H9 (cell line): ENCODE measurements around the gene DRD1. TPM values are rescaled to one million over a fixed set of nuclear protein-coding genes. Genes with fewer than 3 reads are reported as not detected.

Source experiments
- DNase-seq: peaks from one replicate; pipeline ENCODE4 v3.0.0-alpha.2; 2017
- H2AFZ ChIP-seq: one replicate; pipeline ENCODE4 v1.6.1; 2013; ENCODE audit warnings: mild to moderate bottlenecking, low read length, control low read depth, moderate library complexity
- H2AK5ac ChIP-seq: 2 replicates; pipeline ENCODE4 v1.6.1; 2013; ENCODE audit warnings: low read length, control low read depth, mixed read lengths; ENCODE audit not compliant: insufficient read length
- H2BK120ac ChIP-seq: one replicate; pipeline ENCODE4 v1.6.1; 2013; ENCODE audit warnings: low read depth, mild to moderate bottlenecking, low read length, control low read depth, inconsistent platforms; ENCODE audit not compliant: poor library complexity, severe bottlenecking
- H2BK12ac ChIP-seq: 2 replicates; pipeline ENCODE4 v1.6.1; 2013; ENCODE audit warnings: low read length, control low read depth, mixed read lengths, low read depth; ENCODE audit not compliant: insufficient read length
- H2BK15ac ChIP-seq: 2 replicates; pipeline ENCODE4 v1.6.1; 2013; ENCODE audit warnings: low read depth, low read length, control low read depth
- H2BK20ac ChIP-seq: one replicate; pipeline ENCODE4 v1.6.1; 2013; ENCODE audit warnings: low read depth, mild to moderate bottlenecking, low read length, control low read depth, inconsistent platforms; ENCODE audit not compliant: poor library complexity, severe bottlenecking
- H2BK5ac ChIP-seq: 2 replicates; pipeline ENCODE4 v1.6.1; 2013; ENCODE audit warnings: low read length, control low read depth, mixed read lengths; ENCODE audit not compliant: insufficient read length
- H3K14ac ChIP-seq: 2 replicates; pipeline ENCODE4 v1.6.1; 2013; ENCODE audit warnings: low read length, control low read depth; ENCODE audit not compliant: insufficient read depth
- H3K18ac ChIP-seq: 2 replicates; pipeline ENCODE4 v1.6.1; 2013; ENCODE audit warnings: low read depth, mild to moderate bottlenecking, mixed read lengths, low read length, control low read depth; ENCODE audit not compliant: insufficient read length
- H3K23ac ChIP-seq: 2 replicates; pipeline ENCODE4 v1.6.1; 2013; ENCODE audit warnings: low read length, control low read depth, mixed read lengths, low read depth; ENCODE audit not compliant: insufficient read length
- H3K23me2 ChIP-seq: 2 replicates; pipeline ENCODE4 v1.6.1; 2013; ENCODE audit warnings: low read depth, mild to moderate bottlenecking, mixed read lengths, low read length, control low read depth; ENCODE audit not compliant: insufficient read length, poor library complexity, severe bottlenecking
- H3K27ac ChIP-seq: 2 replicates; pipeline ENCODE4 v1.5.1; 2013; ENCODE audit warnings: low read length, control low read depth, mixed read lengths, low read depth; ENCODE audit not compliant: insufficient read length
- H3K27me3 ChIP-seq: 2 replicates; pipeline ENCODE4 v1.6.1; 2013; ENCODE audit warnings: low read length, control low read depth, inconsistent platforms; ENCODE audit not compliant: insufficient read depth
- H3K4ac ChIP-seq: 2 replicates; pipeline ENCODE4 v1.6.1; 2013; ENCODE audit warnings: low read depth, mild to moderate bottlenecking, control low read depth, inconsistent platforms, low read length, moderate library complexity
- H3K4me1 ChIP-seq: 2 replicates; pipeline ENCODE4 v1.6.1; 2013; ENCODE audit warnings: low read length, control low read depth, inconsistent platforms; ENCODE audit not compliant: insufficient read depth
- H3K4me2 ChIP-seq: 2 replicates; pipeline ENCODE4 v1.6.1; 2013; ENCODE audit warnings: low read length, control low read depth, mixed read lengths; ENCODE audit not compliant: insufficient read length, insufficient read depth
- H3K56ac ChIP-seq: 2 replicates; pipeline ENCODE4 v1.6.1; 2013; ENCODE audit warnings: low read depth, mild to moderate bottlenecking, mixed read lengths, low read length, control low read depth; ENCODE audit not compliant: insufficient read length
- H3K79me1 ChIP-seq: 2 replicates; pipeline ENCODE4 v1.6.1; 2013; ENCODE audit warnings: low read depth, mild to moderate bottlenecking, moderate library complexity, low read length, control low read depth, inconsistent platforms; ENCODE audit not compliant: insufficient read depth, poor library complexity, severe bottlenecking
- H3K79me2 ChIP-seq: 2 replicates; pipeline ENCODE4 v1.6.1; 2013; ENCODE audit warnings: low read length, control low read depth, inconsistent platforms; ENCODE audit not compliant: insufficient read depth
- H3K9ac ChIP-seq: 2 replicates; pipeline ENCODE4 v1.6.1; 2013; ENCODE audit warnings: low read length, control low read depth, mixed read lengths; ENCODE audit not compliant: insufficient read length; ENCODE audit errors: extremely low read depth
- H3K9me3 ChIP-seq: one replicate; pipeline ENCODE4 v1.6.1; 2013; ENCODE audit warnings: low read depth, low read length, inconsistent platforms; ENCODE audit not compliant: control insufficient read depth
- H3T11ph ChIP-seq: one replicate; pipeline ENCODE4 v1.6.1; 2013; ENCODE audit warnings: mild to moderate bottlenecking, low read length, control low read depth, inconsistent platforms
- H4K20me1 ChIP-seq: one replicate; pipeline ENCODE4 v1.6.1; 2013; ENCODE audit not compliant: control insufficient read depth, insufficient read length, insufficient read depth
- H4K5ac ChIP-seq: 2 replicates; pipeline ENCODE4 v1.6.1; 2013; ENCODE audit warnings: low read depth, mild to moderate bottlenecking, mixed read lengths, low read length, control low read depth; ENCODE audit not compliant: insufficient read length
- H4K8ac ChIP-seq: replicated peaks from 2 replicates; pipeline ENCODE4 v1.6.1; 2013; ENCODE audit warnings: low read length, control low read depth, mixed read lengths, low read depth; ENCODE audit not compliant: insufficient read length
- H4K91ac ChIP-seq: 2 replicates; pipeline ENCODE4 v1.6.1; 2013; ENCODE audit warnings: low read depth, mild to moderate bottlenecking, moderate library complexity, mixed read lengths, low read length, control low read depth; ENCODE audit not compliant: insufficient read length
- H3K27ac Mint-ChIP-seq, 3 experiments: 2 replicates in 2 of 3; 3 replicates in 1 of 3; pipeline ENCODE4 v1.8.0; 2020 to 2021; ENCODE audit warnings: mixed read lengths in 3 of 3, mild to moderate bottlenecking in 1 of 3, moderate library complexity in 1 of 3
- H3K27me3 Mint-ChIP-seq: 2 replicates; pipeline ENCODE4 v1.8.0; 2021; ENCODE audit warnings: low read depth, mild to moderate bottlenecking, moderate library complexity, mixed read lengths
- H3K36me3 Mint-ChIP-seq, 3 experiments: 2 replicates in 2 of 3; 3 replicates in 1 of 3; pipeline ENCODE4 v1.8.0; 2020 to 2021; ENCODE audit warnings: low read depth in 3 of 3, mixed read lengths in 3 of 3; ENCODE audit not compliant: insufficient read depth in 1 of 3
- H3K4me1 Mint-ChIP-seq, 2 experiments: 2 replicates each; pipeline ENCODE4 v1.8.0; 2020; ENCODE audit warnings: mixed read lengths in 2 of 2
- H3K4me3 Mint-ChIP-seq, 2 experiments: 2 replicates in 1 of 2; 3 replicates in 1 of 2; pipeline ENCODE4 v1.8.0; 2020 to 2021; ENCODE audit warnings: mild to moderate bottlenecking in 2 of 2, mixed read lengths in 2 of 2, moderate library complexity in 1 of 2
- H3K9me3 Mint-ChIP-seq, 2 experiments: 2 replicates in 1 of 2; 3 replicates in 1 of 2; pipeline ENCODE4 v1.8.0; 2020; ENCODE audit warnings: mild to moderate bottlenecking in 2 of 2, mixed read lengths in 2 of 2, moderate library complexity in 1 of 2
- WGBS: extraction: QIAGEN DNeasy Blood & Tissue Kit; methylation state at CpG from one replicate; pipeline ENCODE4 v1.1.7; 2013; ENCODE audit warnings: missing lambda C conversion rate, low lambda C conversion rate, mixed read lengths; ENCODE audit not compliant: insufficient read length; ENCODE audit errors: extremely low coverage; 5-methylcytosine and 5-hydroxymethylcytosine counted together
- total RNA-seq: library from RNA; stranded (reverse); gene quantifications from 2 replicates; pipeline ENCODE4 v1.2.1, GENCODE V29; 2021
- TF ChIP-seq, protein P1 (sequence below): fragments of 200-600 bp; sonication (generic); conservative IDR thresholded peaks from 3 replicates; pipeline ENCODE4 v1.8.0; 2021; ENCODE audit warnings: antibody characterized with exemption, mild to moderate bottlenecking

The DRD1 gene
- total RNA-seq, 1 experiment from 2014 or later, result not detected

DNA sequence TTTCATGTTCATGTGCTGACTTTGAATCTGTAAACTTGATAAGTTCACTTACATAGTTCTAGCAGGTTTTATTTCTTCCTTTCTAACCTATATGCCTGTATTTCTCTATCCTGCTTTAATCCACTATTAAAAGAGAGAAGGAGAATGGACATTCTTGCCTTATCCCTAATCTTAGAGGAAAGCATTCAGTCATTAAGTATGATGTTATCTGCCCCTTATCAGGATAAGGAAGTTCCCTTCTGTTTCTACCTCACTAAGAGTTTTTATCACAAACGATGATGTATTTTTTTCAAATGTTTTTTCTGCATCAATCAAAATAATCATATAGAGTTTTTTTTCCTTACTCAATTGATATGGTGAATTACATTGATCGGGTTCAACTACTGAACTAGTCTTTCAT lies 33.1 kb downstream of the DRD1 start:
- H3K9ac ChIP-seq, result no peak overlapping the region
- H2BK20ac ChIP-seq, result no peak overlapping the region
- H3K4me3 Mint-ChIP-seq, result no peak overlapping the region

More for the DNA sequence above, 33.1 kb downstream of the DRD1 start:
- H4K20me1 ChIP-seq, result no peaks in the 10 kb centered on the region
- H3K4me1 ChIP-seq, result no peaks in the 10 kb centered on the region
- TF ChIP-seq, protein P1, sequence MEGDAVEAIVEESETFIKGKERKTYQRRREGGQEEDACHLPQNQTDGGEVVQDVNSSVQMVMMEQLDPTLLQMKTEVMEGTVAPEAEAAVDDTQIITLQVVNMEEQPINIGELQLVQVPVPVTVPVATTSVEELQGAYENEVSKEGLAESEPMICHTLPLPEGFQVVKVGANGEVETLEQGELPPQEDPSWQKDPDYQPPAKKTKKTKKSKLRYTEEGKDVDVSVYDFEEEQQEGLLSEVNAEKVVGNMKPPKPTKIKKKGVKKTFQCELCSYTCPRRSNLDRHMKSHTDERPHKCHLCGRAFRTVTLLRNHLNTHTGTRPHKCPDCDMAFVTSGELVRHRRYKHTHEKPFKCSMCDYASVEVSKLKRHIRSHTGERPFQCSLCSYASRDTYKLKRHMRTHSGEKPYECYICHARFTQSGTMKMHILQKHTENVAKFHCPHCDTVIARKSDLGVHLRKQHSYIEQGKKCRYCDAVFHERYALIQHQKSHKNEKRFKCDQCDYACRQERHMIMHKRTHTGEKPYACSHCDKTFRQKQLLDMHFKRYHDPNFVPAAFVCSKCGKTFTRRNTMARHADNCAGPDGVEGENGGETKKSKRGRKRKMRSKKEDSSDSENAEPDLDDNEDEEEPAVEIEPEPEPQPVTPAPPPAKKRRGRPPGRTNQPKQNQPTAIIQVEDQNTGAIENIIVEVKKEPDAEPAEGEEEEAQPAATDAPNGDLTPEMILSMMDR, result no peak
- H2BK120ac ChIP-seq, result no peak overlapping the region
- WGBS, result no CpG with 5 or more reads among the region's 2 CpGs
- H3K79me1 ChIP-seq, result no peaks in the 10 kb centered on the region
- H4K8ac ChIP-seq, result no peak overlapping the region
- no peak overlapping the region for H3K18ac ChIP-seq
- no peak overlapping the region for H3K27ac ChIP-seq
- H2BK12ac ChIP-seq, result no peak overlapping the region
- Mint-ChIP-seq H3K9me3 (peaks cover 4 to 5% of the 10 kb centered on the region in 2 experiments), H3K4me1 (no peaks in the 10 kb centered on the region), H3K27me3 (no peaks in the 10 kb centered on the region), H3K27ac (no peak overlapping the region), H3K36me3 (peaks cover 0 to 11% (median 2%) of the 10 kb centered on the region in 3 experiments; a peak in 3 of 7 replicates)
- H3K4me2 ChIP-seq, result no peak overlapping the region
- no peaks in the 10 kb centered on the region for H3K79me2 ChIP-seq
- H4K91ac ChIP-seq, result no peak overlapping the region
- H2BK15ac ChIP-seq, result no peak overlapping the region
- H2BK5ac ChIP-seq, result no peak overlapping the region
- no peak overlapping the region for H3K56ac ChIP-seq
- no peak overlapping the region for H2AK5ac ChIP-seq
- no peak overlapping the region for H3K23ac ChIP-seq
- no peak overlapping the region for H3K4ac ChIP-seq
- no peak overlapping the region for H3T11ph ChIP-seq
- no peak for DNase-seq
- no peak overlapping the region for H2AFZ ChIP-seq
- H4K5ac ChIP-seq, result no peak overlapping the region
- no peaks in the 10 kb centered on the region for H3K27me3 ChIP-seq
- no peaks in the 10 kb centered on the region for H3K9me3 ChIP-seq
- no peak overlapping the region for H3K14ac ChIP-seq
- no peaks in the 10 kb centered on the region for H3K23me2 ChIP-seq
